Fibroblast of skin of right biceps (primary cell): Measurements from ENCODE around the gene IL17RC.
"Not testable (repeated sequence)": the region's sequence is repeated elsewhere in the genome, so short reads cannot be mapped to it uniquely, and the experiment has no call there.

Experiments
- DNase-seq: peaks from one replicate; pipeline ENCODE4 v3.0.0-alpha.2; 2013

IL17RC gene

GRCh38 chr3:9917820-9918219 is 922 bp downstream of the IL17RC start:
- no peak for DNase-seq

- no peak for DNase-seq
Measured at GRCh38 chr3:9918261-9919038, 1.6 kb downstream of the IL17RC start.

GRCh38 chr3:9928158-9928557 is 11.3 kb downstream of the IL17RC start:
- no peak for DNase-seq

GRCh38 chr3:9930804-9931418 is 14.0 kb downstream of the IL17RC start:
- DNase-seq, result no peak

- DNase-seq, result no peak
Measured at GRCh38 chr3:9932535-9932842, 15.6 kb downstream of the IL17RC start.

GRCh38 chr3:9932843-9933560 is 16.1 kb downstream of the IL17RC start:
- peak; percentile 79 for DNase-seq

- DNase-seq, result peak; percentile 86
Measured at GRCh38 chr3:9933561-9934234, 16.8 kb downstream of the IL17RC start, which contains the start of gene CRELD1. CRELD1 (plus strand) TSS chr3:9933834; CDS start chr3:9934439, 605 bp downstream.

GRCh38 chr3:9934235-9934621 is 17.3 kb downstream of the IL17RC start:
- DNase-seq, result no peak

- no peak for DNase-seq
Measured at GRCh38 chr3:9934993-9935392, 18.1 kb downstream of the IL17RC start.

GRCh38 chr3:9935966-9936510 is 19.1 kb downstream of the IL17RC start:
- no peak for DNase-seq

- no peak for DNase-seq
Measured at GRCh38 chr3:9937486-9938238, 20.8 kb downstream of the IL17RC start.

GRCh38 chr3:9938966-9939365 is 22.1 kb downstream of the IL17RC start:
- no peak for DNase-seq

GRCh38 chr3:9939906-9940305 is 23.0 kb downstream of the IL17RC start:
- not testable (repeated sequence) for DNase-seq

GRCh38 chr3:9940746-9941145 is 23.8 kb downstream of the IL17RC start:
- DNase-seq, result no peak

GRCh38 chr3:9942164-9942563 is 25.3 kb downstream of the IL17RC start:
- no peak for DNase-seq

GRCh38 chr3:9942934-9943690 is 26.2 kb downstream of the IL17RC start:
- no peak for DNase-seq

GRCh38 chr3:9944271-9944670 is 27.4 kb downstream of the IL17RC start:
- no peak for DNase-seq

GRCh38 chr3:9945358-9945757 is 28.5 kb downstream of the IL17RC start:
- no peak for DNase-seq

- DNase-seq, result peak; percentile 89
Measured at GRCh38 chr3:9946112-9947024, 29.5 kb downstream of the IL17RC start.
